Measurements from ENCODE around the gene FCHSD2. TPM values are rescaled to one million over a fixed set of nuclear protein-coding genes. Genes with fewer than 3 reads are reported as not detected.
"Not testable (repeated sequence)": the region's sequence is repeated elsewhere in the genome, so short reads cannot be mapped to it uniquely, and the experiment has no call there.

Gene FCHSD2
- total RNA-seq, 1 donor from 2014 or later, result 7.3 TPM

- no peak for ATAC-seq
These were observed 25.5 kb downstream of the FCHSD2 start for GRCh38 chr11:73116636-73117035.

- peak; percentile 63 for ATAC-seq
These were observed 27.3 kb downstream of the FCHSD2 start for GRCh38 chr11:73114835-73115220.

- peak; percentile 96 for ATAC-seq
These were observed 27.8 kb downstream of the FCHSD2 start for GRCh38 chr11:73114110-73114834.

- ATAC-seq, result no peak
These were observed 28.7 kb downstream of the FCHSD2 start for GRCh38 chr11:73113426-73113825.

DNA sequence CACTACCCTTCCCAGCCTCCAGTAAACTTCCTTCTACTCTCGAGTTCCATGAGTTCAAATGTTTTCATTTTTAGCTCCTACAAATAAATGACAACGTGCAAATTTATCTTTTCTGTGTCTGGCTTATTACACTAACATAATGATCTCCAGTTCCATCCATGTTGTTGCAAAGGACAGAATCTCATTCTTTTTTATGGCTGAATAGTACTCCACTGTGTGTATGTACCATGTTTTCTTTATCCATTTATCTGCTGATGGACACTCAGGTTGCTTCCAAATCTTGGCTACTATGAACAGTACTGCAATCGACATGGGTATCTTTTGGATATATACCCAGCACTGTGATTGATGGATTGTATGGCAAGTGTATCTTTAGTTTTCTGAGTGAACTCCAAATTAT is 34.5 kb downstream of the FCHSD2 start:
- no peak for ATAC-seq

GRCh38 chr11:73106347-73106746 is 35.8 kb downstream of the FCHSD2 start:
- ATAC-seq, result no peak

DNA sequence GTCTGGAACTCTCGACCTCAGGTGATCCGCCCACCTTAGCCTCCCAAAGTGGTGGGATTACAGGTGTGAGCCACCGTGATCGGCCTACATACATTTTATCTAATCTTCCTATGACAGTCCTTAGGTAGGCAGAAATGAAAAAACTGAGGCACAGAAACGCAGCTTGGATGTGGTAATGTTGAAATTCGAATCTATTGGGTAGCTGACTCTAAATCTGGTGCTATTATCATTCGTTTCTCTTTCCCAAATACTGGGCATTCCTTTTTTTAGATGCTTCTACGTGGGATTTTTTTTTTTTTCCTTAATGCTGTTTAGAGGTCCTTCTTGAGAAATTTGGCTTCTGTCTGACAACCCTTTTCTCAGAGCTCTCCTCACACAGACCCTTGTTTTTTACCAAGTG is 41.5 kb downstream of the FCHSD2 start:
- ATAC-seq, result no peak

GRCh38 chr11:73099512-73100266 is 42.4 kb downstream of the FCHSD2 start:
- no peak for ATAC-seq

DNA sequence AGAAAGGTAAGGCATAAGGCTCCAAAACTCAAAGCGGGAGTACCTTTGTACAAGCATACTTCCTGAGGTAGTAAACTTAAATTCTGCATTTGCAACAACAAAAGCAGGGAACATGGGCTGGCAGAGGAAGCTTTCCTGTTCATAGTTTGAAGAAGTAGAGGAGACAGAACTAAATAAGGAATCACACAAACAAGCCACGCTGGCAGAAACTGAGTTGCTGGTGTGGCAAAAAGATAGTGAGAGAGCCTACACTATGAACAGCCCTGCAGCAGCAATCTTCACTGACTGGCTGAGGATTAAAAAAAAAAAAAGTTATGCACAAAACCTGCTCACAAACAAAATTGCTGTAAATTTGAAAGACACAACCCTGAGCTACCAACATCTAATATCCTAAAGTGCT is 46.5 kb downstream of the FCHSD2 start:
- ATAC-seq, result no peak

DNA sequence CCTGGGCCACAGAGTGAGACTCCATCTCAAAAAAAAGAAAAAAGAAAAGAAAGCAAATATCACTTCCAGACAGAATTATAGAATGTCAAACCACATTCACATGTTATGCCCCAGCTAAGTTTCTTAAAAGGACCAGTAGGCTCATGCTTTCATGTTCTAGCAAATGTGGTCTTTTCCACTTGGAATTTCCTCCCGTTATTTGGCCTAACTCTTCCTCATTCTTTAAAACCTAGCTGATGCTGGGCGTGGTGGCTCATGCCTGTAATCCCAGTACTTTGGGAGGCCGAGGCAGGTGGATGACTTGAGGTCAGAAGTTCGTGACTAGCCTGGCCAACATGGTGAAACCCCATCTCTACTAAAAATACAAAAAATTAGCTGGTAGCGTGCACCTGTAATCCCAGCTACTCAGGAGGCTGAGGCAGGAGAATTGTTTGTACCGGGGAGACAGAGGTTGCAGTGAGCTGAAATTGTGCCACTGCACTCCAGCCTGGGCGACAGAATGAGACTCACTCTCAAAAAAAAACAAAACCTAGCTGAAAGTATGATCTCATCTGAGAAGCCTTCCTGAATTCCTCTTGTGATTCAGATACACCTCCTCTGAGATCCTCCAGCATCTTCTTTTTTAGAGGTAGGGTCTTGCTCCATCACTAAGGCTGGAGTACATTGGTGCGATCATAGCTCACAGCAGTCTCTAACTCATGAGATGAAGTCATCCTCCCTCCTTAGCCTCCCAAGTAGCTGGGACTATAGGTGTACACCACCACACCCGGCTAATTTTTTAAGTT is 50.4 kb downstream of the FCHSD2 start:
- no peak for ATAC-seq

- peak; percentile 52 for ATAC-seq
These were observed 54.4 kb downstream of the FCHSD2 start for GRCh38 chr11:73087730-73088129.

DNA sequence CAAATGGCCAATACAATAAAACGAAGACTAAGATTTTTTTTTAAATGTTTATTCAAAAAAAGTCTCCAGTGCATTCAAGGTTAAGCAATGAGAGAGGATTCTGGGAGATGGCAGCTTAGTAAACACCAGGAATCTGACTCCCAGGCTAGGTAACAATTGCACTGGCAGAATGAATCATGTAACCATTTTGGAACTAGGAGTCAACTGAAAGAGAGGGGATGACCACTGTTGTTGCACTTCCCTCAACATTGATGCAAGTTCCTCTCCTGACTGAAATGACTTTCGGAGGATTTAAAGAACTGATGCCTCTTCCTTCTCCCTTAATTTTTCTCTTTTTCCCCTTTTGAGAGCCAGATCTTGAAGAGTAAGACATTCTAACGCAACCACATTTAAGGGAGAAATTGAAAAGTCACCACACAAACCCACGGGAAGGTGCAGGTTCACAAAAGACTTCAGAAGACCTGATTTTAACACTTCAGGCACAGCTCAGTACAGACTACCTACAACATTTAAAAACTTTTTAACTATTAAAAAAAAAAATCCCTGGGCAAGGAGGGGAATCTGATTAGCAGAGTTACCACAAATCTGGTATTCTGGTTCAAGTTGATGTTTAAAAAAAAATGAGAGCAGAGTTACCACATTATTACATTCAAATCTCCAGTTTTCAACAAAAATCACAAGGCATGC is 56.8 kb downstream of the FCHSD2 start:
- no peak for ATAC-seq

- no peak for ATAC-seq
These were observed 63.5 kb downstream of the FCHSD2 start for GRCh38 chr11:73078631-73079030.

- ATAC-seq, result no peak
These were observed 64.7 kb downstream of the FCHSD2 start for GRCh38 chr11:73077454-73077853.

DNA sequence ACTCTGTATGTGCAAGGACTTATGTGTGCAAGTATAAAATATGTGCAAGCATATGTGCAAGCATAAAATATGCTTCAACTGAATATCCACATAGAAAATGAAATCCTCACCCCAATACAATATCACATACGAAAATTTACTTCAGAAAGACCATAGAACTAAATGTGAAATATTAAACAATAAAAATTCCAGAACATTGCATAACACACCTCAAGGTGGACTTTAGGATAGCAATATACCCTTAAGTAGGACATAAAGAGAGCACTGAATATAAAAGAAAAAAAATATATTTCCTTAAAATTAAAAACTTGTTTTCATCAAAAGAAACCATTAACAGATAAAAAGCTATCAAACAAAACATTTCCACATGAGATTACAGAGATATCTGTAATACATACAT is 67.8 kb downstream of the FCHSD2 start:
- no peak for ATAC-seq

DNA sequence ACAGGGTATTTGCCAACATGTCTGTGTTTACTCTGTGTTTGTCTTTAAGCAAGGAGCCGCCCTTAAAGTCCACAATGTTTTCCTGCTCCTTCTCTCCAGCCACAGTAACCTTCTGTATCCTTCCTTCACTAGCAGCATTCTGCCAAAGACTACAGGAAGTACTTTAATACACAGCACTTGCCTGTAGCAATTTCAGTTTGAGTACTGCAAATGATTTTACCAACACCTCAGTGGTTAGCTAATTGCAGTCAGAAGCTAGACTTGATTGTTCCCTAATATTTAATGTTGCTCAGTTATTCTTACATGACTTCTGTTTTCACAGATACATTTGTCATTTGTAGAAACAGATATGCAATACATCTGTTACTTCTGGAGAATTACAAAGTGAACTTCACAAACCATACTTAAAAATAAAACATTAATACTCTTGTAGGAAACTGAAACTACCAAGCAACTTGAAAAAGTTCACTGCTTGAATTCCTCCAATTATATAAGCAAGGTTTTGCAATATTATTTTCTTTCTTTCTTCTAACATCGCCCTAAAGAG is 69.1 kb downstream of the FCHSD2 start:
- ATAC-seq, result peak; percentile 64

DNA sequence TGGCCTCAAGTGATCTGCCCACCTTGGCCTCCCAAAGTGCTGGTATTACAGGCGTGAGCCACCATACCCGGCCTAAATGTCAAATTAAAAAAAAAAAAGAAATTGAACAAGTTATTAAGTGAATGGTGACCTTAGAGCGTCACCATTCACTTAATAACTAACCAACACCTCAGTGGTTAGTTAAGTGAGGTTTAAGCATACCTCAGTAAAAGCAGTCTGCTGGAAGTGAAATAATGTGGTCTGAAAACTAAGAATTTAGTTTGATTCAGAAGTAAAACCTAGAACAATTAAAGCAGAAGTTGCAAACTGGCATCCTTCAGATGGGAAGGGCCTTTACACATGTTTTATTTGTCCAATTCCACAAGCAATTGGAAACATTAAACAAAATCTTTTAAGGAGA is 71.5 kb downstream of the FCHSD2 start:
- no peak for ATAC-seq

- not testable (repeated sequence) for ATAC-seq
These were observed 80.2 kb downstream of the FCHSD2 start for GRCh38 chr11:73061857-73062424.

DNA sequence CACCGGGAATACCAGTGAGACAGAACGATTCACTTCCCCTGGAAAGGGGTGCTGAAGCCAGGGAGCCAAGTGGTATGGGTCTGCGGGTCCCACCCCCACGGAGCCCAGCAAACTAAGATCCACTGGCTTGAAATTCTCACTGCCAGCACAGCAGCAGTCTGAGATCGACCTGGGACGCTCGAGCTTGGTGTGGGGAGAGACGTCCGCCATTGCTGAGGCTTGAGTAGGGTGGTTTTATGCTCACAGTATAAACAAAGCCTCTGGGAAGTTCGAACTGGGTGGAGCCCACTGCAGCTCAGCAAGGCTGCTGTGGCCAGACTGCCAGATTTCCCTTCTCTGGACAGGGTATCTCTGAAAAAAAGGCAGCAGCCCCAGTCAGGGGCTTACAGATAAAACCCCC is 80.7 kb downstream of the FCHSD2 start:
- not testable (repeated sequence) for ATAC-seq

- ATAC-seq, result peak; percentile 62
These were observed 82.2 kb downstream of the FCHSD2 start for GRCh38 chr11:73059915-73060314.

DNA sequence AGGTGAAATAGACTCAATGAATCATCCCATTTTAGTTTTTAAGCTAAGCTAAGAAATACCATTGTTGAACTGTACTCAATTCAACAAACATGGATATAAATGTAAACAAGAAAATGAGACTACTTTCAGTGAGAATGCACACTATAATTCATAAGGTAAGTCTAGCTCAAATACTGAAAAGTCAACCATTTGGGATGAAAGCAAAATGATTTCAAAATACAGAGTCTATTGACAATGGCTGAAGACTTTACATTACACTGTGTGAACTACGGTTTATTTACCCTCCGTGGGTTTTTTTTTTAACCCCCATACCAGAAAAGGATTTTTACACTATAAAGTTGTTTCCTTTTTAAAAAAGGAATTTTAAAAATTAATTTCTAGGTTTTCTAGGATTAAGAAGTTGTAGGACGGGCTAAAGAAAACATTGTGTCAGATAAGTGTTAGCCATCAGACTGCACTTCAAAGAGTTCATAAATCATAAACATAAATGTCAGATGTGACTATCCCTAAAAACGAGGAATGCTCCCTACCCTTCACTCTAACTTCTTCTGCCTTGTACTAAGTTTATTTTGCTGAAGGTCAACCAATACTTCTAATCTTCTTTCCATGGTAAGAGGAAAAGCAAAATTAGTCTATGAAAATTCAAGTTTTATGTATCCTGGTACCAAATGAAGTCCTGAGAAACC is 83.0 kb downstream of the FCHSD2 start:
- ATAC-seq, result no peak
